Gastroesophageal sphincter (tissue), 4 donors: ENCODE results near the gene NKX1-2. TPM values are rescaled to one million over a fixed set of nuclear protein-coding genes. Genes with fewer than 3 reads are reported as not detected.

ENCODE experiments used
- ATAC-seq: fragments of 150-250 bp; one replicate; pipeline ENCODE4 v1.9.1; 2016; ENCODE audit warnings: mild to moderate bottlenecking, moderate library complexity
- H3K27ac ChIP-seq, 4 donors: fragments of 200-600 bp; sonication (generic) in 3 of 4; 1 replicate in 3 of 4; 2 replicates in 1 of 4; pipeline ENCODE4 v1.5.1; 2016 to 2019
- H3K27me3 ChIP-seq: fragments of 200-600 bp; sonication (generic); one replicate; pipeline ENCODE4 v1.5.1; 2019
- H3K36me3 ChIP-seq, 2 donors: fragments of 200-600 bp; sonication (generic); one replicate each; pipeline ENCODE4 v1.5.1; 2019; ENCODE audit warnings: control low read depth in 1 of 2
- H3K4me1 ChIP-seq, 3 donors: fragments of 200-600 bp; sonication (generic); 1 replicate in 2 of 3; 2 replicates in 1 of 3; pipeline ENCODE4 v1.5.1; 2016 to 2019; ENCODE audit warnings: control low read depth in 2 of 3
- H3K4me3 ChIP-seq, 2 donors: fragments of 200-600 bp; sonication (generic); one replicate each; pipeline ENCODE4 v1.5.1; 2019; ENCODE audit warnings: mild to moderate bottlenecking in 1 of 2, moderate library complexity in 1 of 2
- H3K9me3 ChIP-seq, 3 donors: fragments of 200-600 bp; sonication (generic); one replicate each; pipeline ENCODE4 v1.5.1; 2017 to 2019; ENCODE audit warnings: control low read depth in 2 of 3
- EP300 ChIP-seq: sonication (generic); formaldehyde crosslinking; IDR thresholded peaks from one replicate; pipeline ENCODE4 v1.6.1; 2017; ENCODE audit warnings: antibody characterized with exemption, mild to moderate bottlenecking
- POLR2A ChIP-seq, 2 donors: fragments of 450-650 bp; IDR thresholded peaks; one replicate each; pipeline ENCODE4 v1.6.1; 2017; ENCODE audit warnings: antibody characterized with exemption in 2 of 2, mild to moderate bottlenecking in 2 of 2, moderate library complexity in 1 of 2
- POLR2AphosphoS5 ChIP-seq: sonication (generic); formaldehyde crosslinking; IDR thresholded peaks from one replicate; pipeline ENCODE4 v1.6.1; 2017; ENCODE audit warnings: antibody characterized with exemption
- WGBS, 2 donors: methylation state at CpG; one replicate each; pipeline ENCODE4 v1.1.5; 2018; ENCODE audit warnings: low coverage in 1 of 2; 5-methylcytosine and 5-hydroxymethylcytosine counted together
- total RNA-seq, 4 donors: library from RNA; depleted of rRNA; stranded (reverse); fragments of >200 nt; gene quantifications; one replicate each; pipeline ENCODE4 v1.1.0, GENCODE V29; 2016
- TF ChIP-seq, protein P1 (sequence below), 4 experiments: fragments of 200-600 bp in 2 of 4; fragments of 450-650 bp in 2 of 4; sonication (generic) in 1 of 4; IDR thresholded peaks; one replicate each; pipeline ENCODE4 v1.5.1; 2017 to 2019; ENCODE audit warnings: antibody characterized with exemption in 4 of 4, mild to moderate bottlenecking in 2 of 4, moderate library complexity in 2 of 4

Gene NKX1-2
- total RNA-seq, 4 donors from 2014 or later = 0.12 TPM; not detected in 3

- WGBS, 2 donors = 82 to 90% methylated on average over 2 to 3 of the region's 4 CpGs
- no peak for ATAC-seq
- no peak for TF ChIP-seq EP300
- TF ChIP-seq POLR2A (IDR thresholded peaks at IDR 0.05) = no peak
- TF ChIP-seq POLR2AphosphoS5 = no peak
- TF ChIP-seq, protein P1, sequence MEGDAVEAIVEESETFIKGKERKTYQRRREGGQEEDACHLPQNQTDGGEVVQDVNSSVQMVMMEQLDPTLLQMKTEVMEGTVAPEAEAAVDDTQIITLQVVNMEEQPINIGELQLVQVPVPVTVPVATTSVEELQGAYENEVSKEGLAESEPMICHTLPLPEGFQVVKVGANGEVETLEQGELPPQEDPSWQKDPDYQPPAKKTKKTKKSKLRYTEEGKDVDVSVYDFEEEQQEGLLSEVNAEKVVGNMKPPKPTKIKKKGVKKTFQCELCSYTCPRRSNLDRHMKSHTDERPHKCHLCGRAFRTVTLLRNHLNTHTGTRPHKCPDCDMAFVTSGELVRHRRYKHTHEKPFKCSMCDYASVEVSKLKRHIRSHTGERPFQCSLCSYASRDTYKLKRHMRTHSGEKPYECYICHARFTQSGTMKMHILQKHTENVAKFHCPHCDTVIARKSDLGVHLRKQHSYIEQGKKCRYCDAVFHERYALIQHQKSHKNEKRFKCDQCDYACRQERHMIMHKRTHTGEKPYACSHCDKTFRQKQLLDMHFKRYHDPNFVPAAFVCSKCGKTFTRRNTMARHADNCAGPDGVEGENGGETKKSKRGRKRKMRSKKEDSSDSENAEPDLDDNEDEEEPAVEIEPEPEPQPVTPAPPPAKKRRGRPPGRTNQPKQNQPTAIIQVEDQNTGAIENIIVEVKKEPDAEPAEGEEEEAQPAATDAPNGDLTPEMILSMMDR (IDR thresholded peaks at IDR 0.05) = no peak
- H3K4me3 ChIP-seq = no peak overlapping the region
- peaks cover 38% of the 10 kb centered on the region for H3K27me3 ChIP-seq
- no peaks in the 10 kb centered on the region for H3K36me3 ChIP-seq
- H3K4me1 ChIP-seq = peaks cover 0 to 8% (median 0%) of the 10 kb centered on the region in 3 donors
- no peak overlapping the region for H3K27ac ChIP-seq
- H3K9me3 ChIP-seq = no peaks in the 10 kb centered on the region
These were observed 8.6 kb upstream of the NKX1-2 start for GRCh38 chr10:124458473-124458872.

- WGBS, 2 donors = 51 to 79% methylated on average over 6 to 7 of the region's 7 CpGs
- Histone ChIP-seq H3K4me1 (peaks cover 0 to under 1% (median 0%) of the 10 kb centered on the region in 3 donors), H3K27ac (no peak overlapping the region), H3K27me3 (peaks cover 69% of the 10 kb centered on the region), H3K9me3 (no peaks in the 10 kb centered on the region), H3K4me3 (no peak overlapping the region), H3K36me3 (no peaks in the 10 kb centered on the region)
- TF ChIP-seq POLR2A (IDR thresholded peaks at IDR 0.05) (no peak), POLR2AphosphoS5 (no peak), EP300 (no peak)
- TF ChIP-seq, protein P1 (IDR thresholded peaks at IDR 0.05) = no peak
- no peak for ATAC-seq
These were observed 5.6 kb upstream of the NKX1-2 start for GRCh38 chr10:124455441-124455840.

- ATAC-seq = no peak
- Histone ChIP-seq H3K36me3 (no peaks in the 10 kb centered on the region), H3K27me3 (peaks cover 82% of the 10 kb centered on the region)
These were observed 4.2 kb upstream of the NKX1-2 start for GRCh38 chr10:124453960-124454610.

DNA sequence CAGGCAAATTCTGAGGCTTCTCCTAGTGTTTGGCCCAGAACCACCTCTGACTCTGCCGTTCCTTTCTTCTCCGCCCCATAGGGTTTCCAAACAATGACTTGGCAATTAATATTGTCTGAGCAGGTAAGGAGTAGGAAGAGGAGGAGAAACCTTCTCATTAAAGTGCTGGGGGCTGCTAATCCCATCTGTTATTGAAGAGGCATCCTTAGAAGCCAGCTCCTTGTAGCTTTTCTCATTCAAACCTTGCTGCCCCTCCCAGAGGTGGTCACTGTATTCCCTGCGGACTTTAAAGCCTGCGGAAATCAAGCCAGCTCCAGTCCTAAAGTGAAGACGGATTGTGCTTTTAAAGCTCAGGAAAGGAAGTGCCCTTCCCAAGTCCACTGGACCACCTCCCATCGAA, 1.4 kb upstream of the NKX1-2 start:
- 43 to 70% methylated on average over 2 to 6 of the region's 6 CpGs for WGBS, 2 donors
- no peak for ATAC-seq
- Histone ChIP-seq H3K9me3 (no peaks in the 10 kb centered on the region), H3K4me1 (peaks cover 0 to 37% (median 17%) of the 10 kb centered on the region in 3 donors), H3K27me3 (peaks cover 100% of the 10 kb centered on the region), H3K4me3 (no peak overlapping the region), H3K36me3 (no peaks in the 10 kb centered on the region), H3K27ac (no peak overlapping the region)
- TF ChIP-seq EP300 (no peak), POLR2AphosphoS5 (no peak), POLR2A (IDR thresholded peaks at IDR 0.05) (no peak)
- TF ChIP-seq, protein P1 (IDR thresholded peaks at IDR 0.05) = no peak

More at GRCh38 chr10:124453960-124454610, 4.2 kb upstream of the NKX1-2 start:
- no peak overlapping the region for H3K4me3 ChIP-seq
- 18 to 48% methylated on average over 5 to 8 of the region's 8 CpGs for WGBS, 2 donors
- H3K4me1 ChIP-seq = peaks cover 0 to 14% (median 10%) of the 10 kb centered on the region in 3 donors
- TF ChIP-seq POLR2A (IDR thresholded peaks at IDR 0.05) (no peak), POLR2AphosphoS5 (no peak), EP300 (no peak)
- TF ChIP-seq, protein P1 (IDR thresholded peaks at IDR 0.05) = no peak
- no peak overlapping the region for H3K27ac ChIP-seq
- no peaks in the 10 kb centered on the region for H3K9me3 ChIP-seq

DNA sequence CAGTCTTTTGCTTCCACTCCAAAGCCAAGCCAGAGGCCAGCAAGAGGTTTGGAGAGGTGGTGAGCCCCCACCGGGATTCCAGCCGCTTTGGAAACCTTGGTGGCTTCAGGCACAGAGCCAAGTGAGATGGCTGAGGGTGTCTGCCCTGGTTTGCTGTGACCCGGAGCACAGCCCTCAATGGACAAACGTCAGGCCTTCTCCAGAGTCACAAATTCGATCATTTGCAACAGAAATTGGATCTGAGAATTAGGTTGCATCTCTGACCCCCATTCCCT, 885 bp upstream of the NKX1-2 start:
- no CpG with 5 or more reads among the region's 5 CpGs for WGBS, 2 donors
- Histone ChIP-seq H3K4me3 (no peak overlapping the region), H3K27ac (no peak overlapping the region), H3K4me1 (peaks cover 0 to 37% (median 17%) of the 10 kb centered on the region in 3 donors), H3K36me3 (no peaks in the 10 kb centered on the region), H3K9me3 (no peaks in the 10 kb centered on the region), H3K27me3 (peaks cover 100% of the 10 kb centered on the region)
- ATAC-seq = no peak
- TF ChIP-seq, protein P1 (IDR thresholded peaks at IDR 0.05) = no peak
- TF ChIP-seq POLR2AphosphoS5 (no peak), EP300 (no peak), POLR2A (IDR thresholded peaks at IDR 0.05) (no peak)
